GM12801 (cell line): ENCODE results near the gene BEGAIN.

Experiments used
- CTCF ChIP-seq: IDR thresholded peaks from one replicate; pipeline ENCODE4 v1.5.1; 2011; ENCODE audit warnings: control low read depth; ENCODE audit not compliant: insufficient read length; ENCODE audit errors: extremely low read depth

Gene BEGAIN

GRCh38 chr14:100582496-100583165, 4.6 kb downstream of the BEGAIN start:
- no peak for TF ChIP-seq CTCF

GRCh38 chr14:100581228-100582145, 5.7 kb downstream of the BEGAIN start:
- no peak for TF ChIP-seq CTCF

GRCh38 chr14:100580316-100581227, 6.6 kb downstream of the BEGAIN start:
- no peak for TF ChIP-seq CTCF

GRCh38 chr14:100578552-100578951, 8.7 kb downstream of the BEGAIN start:
- TF ChIP-seq CTCF = no peak

- no peak for TF ChIP-seq CTCF
Measured at GRCh38 chr14:100577986-100578431, 9.2 kb downstream of the BEGAIN start.

GRCh38 chr14:100577321-100577985, 9.8 kb downstream of the BEGAIN start:
- TF ChIP-seq CTCF = no peak
